Measurements from ENCODE around the gene PIK3R5.
A peak's percentile ranks its signal among the peaks of the same experiment; 100 is the strongest.

PIK3R5 gene

DNA sequence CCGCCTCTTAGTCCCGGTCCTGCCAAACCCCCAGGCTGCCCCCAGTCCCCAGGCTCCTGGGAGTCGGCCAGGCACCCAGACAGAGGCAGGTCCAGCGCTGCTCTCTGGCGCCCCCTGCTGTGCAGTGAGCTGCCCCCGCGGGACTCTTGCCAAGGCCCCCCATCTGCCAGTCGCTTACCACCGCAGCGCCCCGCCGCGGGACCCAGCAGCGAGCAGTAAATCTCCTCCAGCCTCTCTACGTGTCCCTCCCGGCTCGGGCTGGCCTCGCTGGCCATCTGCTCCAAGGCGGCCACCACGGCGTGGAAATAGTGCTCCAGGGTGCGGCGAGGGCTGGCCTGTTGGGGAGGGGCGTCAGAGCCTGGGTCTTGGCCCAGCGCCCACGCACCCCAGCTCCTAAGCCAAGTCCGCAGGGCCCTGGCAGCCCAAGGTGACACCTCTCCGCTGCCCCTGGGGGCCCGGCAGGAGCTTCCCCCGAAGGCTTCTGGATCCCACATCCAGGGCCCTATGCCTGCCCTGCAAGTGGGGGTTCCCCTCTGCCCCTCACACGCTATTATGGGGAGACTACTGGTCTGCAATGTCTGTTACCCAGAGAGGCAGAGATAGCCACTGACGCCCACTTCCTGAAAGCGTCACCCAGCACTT is 132.7 kb downstream of the PIK3R5 start:
- peak in 1 of 3 experiments; percentile 38 for DNase-seq (ENCODE audit: low read depth in 3 of 3)

DNA sequence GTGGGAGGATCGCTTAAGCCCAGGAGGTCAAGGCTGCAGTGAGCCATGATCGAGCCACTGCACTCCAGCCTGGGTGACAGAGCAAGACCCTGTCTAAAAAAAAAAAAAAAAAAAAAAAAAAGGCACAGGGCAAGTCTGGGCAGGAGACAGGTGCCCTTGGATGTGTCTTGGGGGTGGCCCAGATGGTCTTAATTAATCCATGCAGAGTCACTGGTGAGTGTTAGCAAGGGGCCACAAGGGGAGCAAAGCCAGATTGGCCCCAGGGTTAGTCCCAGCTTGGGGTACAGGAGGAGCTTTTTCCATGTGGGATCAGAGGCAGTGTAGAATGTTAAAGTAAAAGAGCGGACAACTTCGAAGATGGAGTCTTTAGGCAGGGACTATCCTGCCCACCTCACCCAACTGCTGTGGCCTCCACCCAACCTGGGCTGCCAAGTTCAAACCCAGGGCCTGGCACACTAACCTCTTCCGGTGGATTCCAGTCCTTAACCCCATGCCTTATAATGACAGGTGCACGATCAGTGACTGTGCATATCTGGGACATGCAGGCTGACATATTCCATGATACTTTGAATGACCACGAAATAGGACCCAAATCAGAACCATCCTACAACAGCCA is 134.2 kb downstream of the PIK3R5 start:
- DNase-seq (ENCODE audit: low read depth in 3 of 3) = no peak

DNA sequence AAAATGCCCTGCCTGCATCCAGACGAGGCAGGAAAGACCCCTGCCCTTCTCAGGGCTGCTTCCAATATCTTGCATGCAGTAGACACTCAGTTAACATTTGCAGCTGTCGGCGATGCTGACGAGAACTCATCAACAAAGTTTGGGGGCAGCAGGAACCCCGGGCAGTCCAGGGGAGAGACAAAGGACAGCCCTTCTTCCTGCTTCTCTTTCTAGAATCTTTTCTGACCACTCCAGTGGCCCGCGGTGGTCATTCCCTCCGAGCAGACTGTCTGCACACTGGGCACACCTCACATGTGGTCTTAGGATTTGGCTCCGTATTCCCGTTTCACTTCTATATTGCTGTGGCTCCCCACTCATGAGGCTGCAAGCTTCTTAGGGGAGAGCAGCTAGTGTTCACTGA is 135.4 kb downstream of the PIK3R5 start:
- no peak for DNase-seq (ENCODE audit: low read depth in 3 of 3)

DNA sequence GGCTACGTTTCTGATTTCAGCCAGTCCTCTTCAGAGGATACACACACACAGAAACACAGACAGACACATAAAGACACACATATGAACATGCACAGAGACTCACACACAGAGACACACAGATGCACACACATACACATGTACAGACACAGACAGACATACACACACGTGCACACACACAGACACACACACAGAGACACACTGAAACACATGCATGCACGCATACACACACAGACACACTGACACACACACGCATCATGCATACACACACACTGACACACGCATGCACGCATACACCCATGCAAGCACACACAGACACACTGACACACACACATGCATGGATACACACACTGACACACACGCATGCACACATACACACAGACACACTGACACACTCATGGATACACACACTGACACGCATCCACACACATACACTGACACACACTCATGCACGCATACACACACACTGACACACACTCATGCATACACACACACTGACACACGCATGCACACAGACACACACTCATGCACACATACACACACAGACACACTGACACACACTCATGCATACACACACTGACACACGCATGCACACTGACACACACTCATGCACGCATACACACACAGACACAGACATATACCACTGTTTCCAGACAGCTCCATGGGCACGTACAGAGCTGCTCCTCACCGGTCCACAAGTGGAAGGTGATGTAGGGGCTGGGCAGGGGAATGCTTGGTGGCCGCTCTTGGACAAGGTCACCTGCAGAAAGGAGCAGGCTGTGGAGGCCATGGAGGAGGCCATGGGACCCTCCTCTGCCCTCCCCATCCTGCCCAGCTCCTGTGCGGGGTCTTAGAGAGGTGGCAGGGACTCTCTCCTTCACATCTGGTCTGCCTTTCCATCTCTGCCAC is 136.2 kb downstream of the PIK3R5 start:
- no peak for DNase-seq (ENCODE audit: low read depth in 3 of 3)
